ENCODE measurements around the gene MRPL21. TPM values are rescaled to one million over a fixed set of nuclear protein-coding genes. Genes with fewer than 3 reads are reported as not detected.

MRPL21 gene
- total and polyA plus RNA-seq, 9 of the 15 experiments (the other 6 are each of a cell fraction or from before 2014, with no cell fraction given): 196 to 618 (median 232) TPM

- no peaks in the 10 kb centered on the region for H3K36me3 ChIP-seq (ENCODE audit: control insufficient read depth, insufficient read depth, low read length)
- no peaks in the 10 kb centered on the region; a peak in 2 of 5 replicates for H3K4me1 ChIP-seq (replicated peaks in 1 of 2; ENCODE audit: control insufficient read depth in 2 of 2, insufficient read depth in 2 of 2, low read length in 2 of 2)
- H3K27ac ChIP-seq (ENCODE audit: extremely low read depth, low read depth, low read length): no peak overlapping the region
- H3K9me3 ChIP-seq (replicated peaks; ENCODE audit: control insufficient read depth, insufficient read depth, low read depth, low read length): no peaks in the 10 kb centered on the region
- intact Hi-C loops (cut with micrococcal nuclease) (no loop called here), in situ Hi-C loops (cut with MboI) (no loop called here)
- no peaks in the 10 kb centered on the region for H4K20me1 ChIP-seq (replicated peaks; ENCODE audit: control insufficient read depth, insufficient read depth, low read length)
- no peaks in the 10 kb centered on the region for H3K27me3 ChIP-seq (ENCODE audit: control insufficient read depth in 2 of 2, insufficient read depth in 2 of 2, low read length in 2 of 2)
- no TSS peak for BruUV-seq (replicated peaks)
- no peak overlapping the region for H2AFZ ChIP-seq (ENCODE audit: low read depth, low read length)
- DNase-seq (ENCODE audit: extremely low read depth in 1 of 4, low spot score in 3 of 4): no peak
- no peaks in the 10 kb centered on the region for H3K79me2 ChIP-seq (ENCODE audit: control insufficient read depth, insufficient read depth, low read length)
- H3K9ac ChIP-seq (ENCODE audit: insufficient read depth in 1 of 2, low read depth in 2 of 2, low read length in 2 of 2): no peak overlapping the region
- no peak for FAIRE-seq
- POLR2A ChIA-PET: interaction anchor here (0.6 kb wide), 1 partner anchor 1225 kb away, joined by 3 read pairs; no protein-coding TSS in a partner anchor
- no peaks in the 10 kb centered on the region for H3K9me1 ChIP-seq (ENCODE audit: control insufficient read depth, insufficient read depth, low read length)
- no peak overlapping the region for H3K4me3 ChIP-seq
- 83% methylated on average over 13 of the region's 13 CpGs for WGBS (ENCODE audit: insufficient coverage, low coverage, missing lambda C conversion rate)
- no peak overlapping the region for H3K4me2 ChIP-seq (ENCODE audit: insufficient read depth, low read length)
- CTCF ChIA-PET (ENCODE audit: low intra/inter-chr PET ratio): no interaction called here
- ATAC-seq: no peak
- TF ChIP-seq PML (IDR thresholded peaks at IDR 0.05; ENCODE audit: low read length) (no peak), CCNT2 (IDR thresholded peaks at IDR 0.05; ENCODE audit: borderline replicate concordance, extremely low read depth, insufficient read length, low read depth, low read length) (no peak), ZNF57 (CRISPR knock-in tag; IDR thresholded peaks at IDR 0.05) (no peak), WHSC1 (IDR thresholded peaks at IDR 0.05; ENCODE audit: low read length) (no peak), ZNF197 (CRISPR knock-in tag; IDR thresholded peaks at IDR 0.05; ENCODE audit: low read depth) (no peak), UBTF (IDR thresholded peaks at IDR 0.05; ENCODE audit: borderline replicate concordance in 1 of 2, low read depth in 2 of 2, low read length in 2 of 2) (no peak), GTF2F1 (IDR thresholded peaks at IDR 0.05; ENCODE audit: low read depth, low read length) (no peak), XRCC3 (IDR thresholded peaks at IDR 0.05) (no peak), CHD4 (IDR thresholded peaks at IDR 0.05; ENCODE audit: insufficient read depth, insufficient replicate concordance, low read depth, low read length, poor library complexity, severe bottlenecking) (no peak), ZNF140 (CRISPR knock-in tag; IDR thresholded peaks at IDR 0.05) (no peak), CBFB (CRISPR knock-in tag; IDR thresholded peaks at IDR 0.05) (no peak), CBX8 (IDR thresholded peaks at IDR 0.05; ENCODE audit: borderline replicate concordance, extremely low read depth, low read depth, low read length, poor library complexity, severe bottlenecking) (no peak), ZNF699 (CRISPR knock-in tag; IDR thresholded peaks at IDR 0.05; ENCODE audit: insufficient replicate concordance) (no peak), EP400 (IDR thresholded peaks at IDR 0.05) (no peak), TCFL5 (CRISPR knock-in tag; conservative IDR thresholded peaks at IDR 0.05) (no peak), SMAD3 (CRISPR knock-in tag; conservative IDR thresholded peaks at IDR 0.05) (no peak), ZNF780A (CRISPR knock-in tag; IDR thresholded peaks at IDR 0.05) (no peak)
These were observed 21.2 kb downstream of the MRPL21 start for GRCh38 chr11:68882391-68882790.

All from K562 (cell line).